ENCODE measurements around the gene BCAM. TPM values are rescaled to one million over a fixed set of nuclear protein-coding genes. Genes with fewer than 3 reads are reported as not detected.
"Not testable (repeated sequence)": the region's sequence is repeated elsewhere in the genome, so short reads cannot be mapped to it uniquely, and the experiment has no call there.

Gene BCAM, protein sequence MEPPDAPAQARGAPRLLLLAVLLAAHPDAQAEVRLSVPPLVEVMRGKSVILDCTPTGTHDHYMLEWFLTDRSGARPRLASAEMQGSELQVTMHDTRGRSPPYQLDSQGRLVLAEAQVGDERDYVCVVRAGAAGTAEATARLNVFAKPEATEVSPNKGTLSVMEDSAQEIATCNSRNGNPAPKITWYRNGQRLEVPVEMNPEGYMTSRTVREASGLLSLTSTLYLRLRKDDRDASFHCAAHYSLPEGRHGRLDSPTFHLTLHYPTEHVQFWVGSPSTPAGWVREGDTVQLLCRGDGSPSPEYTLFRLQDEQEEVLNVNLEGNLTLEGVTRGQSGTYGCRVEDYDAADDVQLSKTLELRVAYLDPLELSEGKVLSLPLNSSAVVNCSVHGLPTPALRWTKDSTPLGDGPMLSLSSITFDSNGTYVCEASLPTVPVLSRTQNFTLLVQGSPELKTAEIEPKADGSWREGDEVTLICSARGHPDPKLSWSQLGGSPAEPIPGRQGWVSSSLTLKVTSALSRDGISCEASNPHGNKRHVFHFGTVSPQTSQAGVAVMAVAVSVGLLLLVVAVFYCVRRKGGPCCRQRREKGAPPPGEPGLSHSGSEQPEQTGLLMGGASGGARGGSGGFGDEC
- 95.1 and 116 TPM in 2 replicates for total RNA-seq (2014; rRNA removed; shearing (Covaris generic))

- H3K4me1 ChIP-seq (replicated peaks) = peaks cover 34% of the 10 kb centered on the region
- peak; percentile 80 to 89 for DNase-seq (ENCODE audit: low read depth in 1 of 2, low spot score in 2 of 2)
- H3K27me3 ChIP-seq (replicated peaks) = no peaks in the 10 kb centered on the region
- peak within 1 kb of the TSS; percentile 82 for H3K27ac ChIP-seq
- peaks cover 32% of the 10 kb centered on the region for H3K36me3 ChIP-seq
- H3K4me3 ChIP-seq = peak within 1 kb of the TSS; percentile 76
- no peaks in the 10 kb centered on the region for H3K9me3 ChIP-seq (replicated peaks)
Observed at GRCh38 chr19:44808463-44809371, at the start of gene BCAM. BCAM (plus strand) TSS chr19:44809103; CDS start chr19:44809125, 22 bp downstream.

DNA sequence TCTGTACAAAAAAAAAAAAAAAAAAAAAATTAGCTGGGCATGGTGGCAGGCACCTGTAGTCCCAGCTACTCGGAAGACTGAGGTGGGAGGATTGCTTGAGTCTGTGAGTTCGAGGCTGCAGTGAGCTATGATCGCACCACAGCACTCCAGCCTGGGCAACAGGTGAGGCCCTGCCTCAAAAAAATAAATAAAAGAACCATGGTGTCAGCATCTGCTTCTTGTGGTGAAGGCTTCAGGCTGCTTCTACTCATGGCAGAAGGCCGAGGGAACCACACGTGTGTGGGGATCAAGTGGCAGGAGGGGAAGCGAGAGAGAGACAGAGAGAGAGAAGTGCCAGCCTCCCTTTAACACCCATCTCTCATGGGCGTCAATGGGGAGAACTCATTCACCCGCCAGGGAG lies 46.9 kb upstream of the BCAM start:
- Histone ChIP-seq H3K27ac (no peak overlapping the region), H3K4me3 (no peak overlapping the region), H3K36me3 (peaks cover 30% of the 10 kb centered on the region), H3K9me3 (replicated peaks) (no peaks in the 10 kb centered on the region), H3K27me3 (replicated peaks) (no peaks in the 10 kb centered on the region), H3K4me1 (replicated peaks) (peaks cover 43% of the 10 kb centered on the region)
- DNase-seq (ENCODE audit: low read depth in 1 of 2, low spot score in 2 of 2) = no peak

DNA sequence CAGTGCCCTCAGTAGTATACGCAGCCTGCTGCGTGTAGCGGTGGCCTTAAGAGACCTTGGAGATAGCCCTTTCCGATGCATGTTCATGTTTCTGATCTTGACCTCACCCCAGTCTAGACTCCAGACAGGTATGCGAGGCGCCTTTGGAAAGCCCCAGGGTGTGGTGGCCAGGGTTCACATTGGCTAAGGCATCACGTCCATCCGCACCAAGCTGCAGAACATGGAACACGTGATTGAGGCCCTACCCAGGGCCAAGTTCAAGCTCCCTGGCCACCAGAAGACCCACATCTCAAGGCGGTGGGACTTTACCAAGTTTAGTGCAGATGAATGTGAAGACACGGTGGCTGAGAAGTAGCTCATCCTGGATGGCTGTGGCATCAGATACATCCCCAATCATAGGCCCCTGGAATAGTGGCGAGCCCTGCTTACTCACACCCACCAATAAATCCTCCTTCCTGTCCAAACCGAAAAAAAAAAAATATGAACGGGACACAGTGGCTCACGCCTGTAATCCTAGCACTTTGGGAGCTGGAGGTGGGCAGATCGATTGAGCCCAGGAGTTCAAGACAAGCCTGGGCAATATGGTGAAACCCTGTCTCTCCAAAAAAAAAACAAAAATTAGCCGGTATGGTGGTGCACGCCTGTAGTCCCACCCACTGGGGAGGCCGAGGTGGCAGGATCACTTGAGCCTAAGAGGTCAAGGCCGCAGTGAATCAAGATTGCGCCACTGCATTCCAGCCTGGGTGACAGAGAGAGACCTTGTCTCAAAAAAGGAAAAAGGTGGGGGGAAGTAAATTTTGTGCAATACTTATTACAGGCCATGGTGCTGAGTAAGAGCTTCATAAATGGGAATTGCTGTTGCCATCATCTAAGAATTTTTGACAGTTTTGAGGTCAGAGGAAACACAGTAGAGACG lies 43.6 kb upstream of the BCAM start:
- Histone ChIP-seq H3K36me3 (peaks cover 5% of the 10 kb centered on the region), H3K27ac (no peak overlapping the region), H3K4me1 (replicated peaks) (peaks cover 26% of the 10 kb centered on the region), H3K9me3 (replicated peaks) (no peaks in the 10 kb centered on the region; the same call in 1 of the 2 replicates), H3K27me3 (replicated peaks) (no peaks in the 10 kb centered on the region), H3K4me3 (no peak overlapping the region)
- DNase-seq (ENCODE audit: low read depth in 1 of 2, low spot score in 2 of 2) = no peak

GRCh38 chr19:44765949-44766335 lies 43.0 kb upstream of the BCAM start:
- H3K9me3 ChIP-seq (replicated peaks) = no peaks in the 10 kb centered on the region; the same call in 1 of the 2 replicates
- H3K4me1 ChIP-seq (replicated peaks) = peaks cover 22% of the 10 kb centered on the region
- H3K27me3 ChIP-seq (replicated peaks) = no peaks in the 10 kb centered on the region
- H3K36me3 ChIP-seq = no peaks in the 10 kb centered on the region; the same call in 1 of the 2 replicates
- DNase-seq (ENCODE audit: low read depth in 1 of 2, low spot score in 2 of 2) = no peak
- H3K4me3 ChIP-seq = no peak overlapping the region
- H3K27ac ChIP-seq = no peak overlapping the region

DNA sequence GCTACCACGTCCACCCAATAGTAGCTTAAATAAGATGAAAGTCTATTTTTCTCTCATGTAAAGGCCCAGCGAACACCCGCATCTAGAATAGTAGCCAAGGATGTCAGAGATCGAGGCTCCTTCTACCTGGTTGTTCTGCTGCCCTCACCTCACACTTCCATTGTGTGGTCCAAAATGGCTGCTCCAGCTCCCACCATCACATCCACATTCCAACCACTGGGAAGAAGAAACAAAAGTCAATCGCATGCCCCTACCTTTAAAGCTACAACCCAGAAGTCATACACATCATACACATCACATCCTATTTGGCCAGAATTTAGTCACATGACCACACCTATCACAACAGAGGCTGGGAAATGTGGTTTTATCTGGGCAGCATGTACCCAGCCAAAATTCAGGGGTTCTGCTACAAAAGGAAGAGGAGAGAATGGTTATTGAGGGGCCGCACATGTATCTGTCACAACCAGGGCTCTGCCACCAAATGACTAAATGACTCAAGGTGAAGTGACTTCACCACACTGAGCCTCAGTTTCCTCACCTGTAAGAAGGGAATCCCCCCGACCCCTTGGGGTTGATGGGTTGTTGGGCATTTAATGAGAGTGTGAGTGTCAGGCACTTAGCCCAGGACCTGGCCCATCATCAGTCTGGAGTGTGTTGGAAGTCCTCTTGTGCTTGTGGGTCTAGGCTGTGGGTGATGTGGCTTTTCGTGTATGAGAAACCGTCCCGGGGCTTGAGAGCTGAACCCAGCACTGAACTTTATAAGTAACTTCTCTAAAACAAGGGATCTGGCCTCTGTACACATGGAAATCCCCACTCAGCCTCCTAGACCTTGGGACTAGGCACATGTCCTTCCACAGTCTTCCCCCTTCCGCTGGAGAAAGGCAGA lies 41.4 kb upstream of the BCAM start:
- DNase-seq (ENCODE audit: low read depth in 1 of 2, low spot score in 2 of 2) = no peak
- Histone ChIP-seq H3K27me3 (replicated peaks) (no peaks in the 10 kb centered on the region), H3K36me3 (no peaks in the 10 kb centered on the region), H3K9me3 (replicated peaks) (no peaks in the 10 kb centered on the region; the same call in 1 of the 2 replicates), H3K4me3 (no peak overlapping the region), H3K4me1 (replicated peaks) (peaks cover 17% of the 10 kb centered on the region), H3K27ac (no peak overlapping the region)

GRCh38 chr19:44770550-44771257 lies 38.2 kb upstream of the BCAM start:
- peaks cover 33% of the 10 kb centered on the region for H3K4me1 ChIP-seq (replicated peaks)
- H3K27me3 ChIP-seq (replicated peaks) = no peaks in the 10 kb centered on the region
- no peak overlapping the region for H3K4me3 ChIP-seq
- H3K36me3 ChIP-seq = no peaks in the 10 kb centered on the region
- H3K9me3 ChIP-seq (replicated peaks) = no peaks in the 10 kb centered on the region; the same call in 1 of the 2 replicates
- H3K27ac ChIP-seq = no peak overlapping the region
- DNase-seq (ENCODE audit: low read depth in 1 of 2, low spot score in 2 of 2) = peak; percentile 83 to 97

DNA sequence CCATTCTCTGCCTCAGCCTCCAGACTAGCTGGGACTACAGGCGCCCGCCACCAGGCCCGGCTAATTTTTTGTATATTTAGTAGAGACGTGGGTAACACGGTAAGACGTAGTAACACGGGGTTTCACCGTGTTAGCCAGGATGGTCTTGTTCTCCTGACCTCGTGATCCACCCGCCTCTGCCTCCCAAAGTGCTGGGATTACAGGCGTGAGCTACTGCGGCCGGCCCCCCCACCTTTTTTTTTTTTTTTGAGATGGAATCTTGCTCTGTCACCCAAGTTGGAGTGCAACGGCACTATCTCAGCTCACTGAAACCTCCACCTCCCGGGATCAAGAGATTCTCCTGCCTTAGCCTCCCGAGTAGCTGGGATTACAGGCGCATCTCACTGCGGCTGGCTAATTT lies 36.8 kb upstream of the BCAM start:
- H3K27me3 ChIP-seq (replicated peaks); DNase-seq (ENCODE audit: low read depth in 1 of 2, low spot score in 2 of 2); H3K9me3 ChIP-seq (replicated peaks); H3K36me3 ChIP-seq; H3K4me3 ChIP-seq; H3K27ac ChIP-seq: not testable (repeated sequence)
- H3K4me1 ChIP-seq (replicated peaks) = peaks cover 43% of the 10 kb centered on the region

DNA sequence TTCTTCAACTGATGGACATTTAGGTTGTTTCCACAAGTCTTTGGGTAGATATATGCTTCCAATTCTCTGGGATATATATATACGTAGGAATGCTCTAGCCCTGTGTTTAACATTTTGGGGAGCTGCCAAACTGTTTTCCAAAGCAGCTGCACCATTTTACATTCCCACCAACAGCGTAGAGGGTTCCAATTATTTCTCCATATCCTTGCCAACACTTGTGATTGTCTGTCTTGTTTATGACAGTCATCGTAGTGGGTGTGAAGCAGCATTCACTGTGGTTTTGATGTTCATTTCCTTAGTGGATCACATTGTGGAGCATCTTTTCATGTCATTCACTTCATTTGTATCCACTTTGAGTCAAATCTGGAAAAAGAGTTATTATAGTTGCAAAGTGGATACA lies 35.9 kb upstream of the BCAM start:
- H3K27me3 ChIP-seq (replicated peaks) = no peaks in the 10 kb centered on the region
- peaks cover 43% of the 10 kb centered on the region for H3K4me1 ChIP-seq (replicated peaks)
- no peaks in the 10 kb centered on the region for H3K36me3 ChIP-seq
- no peak overlapping the region for H3K4me3 ChIP-seq
- DNase-seq (ENCODE audit: low read depth in 1 of 2, low spot score in 2 of 2) = no peak
- H3K27ac ChIP-seq = no peak overlapping the region; the same call in 1 of the 2 replicates
- no peaks in the 10 kb centered on the region; the same call in 1 of the 2 replicates for H3K9me3 ChIP-seq (replicated peaks)

GRCh38 chr19:44775676-44776240 lies 33.1 kb upstream of the BCAM start:
- Histone ChIP-seq H3K36me3 (no peaks in the 10 kb centered on the region), H3K9me3 (replicated peaks) (no peaks in the 10 kb centered on the region), H3K27ac (peak overlapping the region; percentile 75), H3K4me1 (replicated peaks) (peaks cover 43% of the 10 kb centered on the region), H3K27me3 (replicated peaks) (no peaks in the 10 kb centered on the region), H3K4me3 (no peak overlapping the region)
- DNase-seq (ENCODE audit: low read depth in 1 of 2, low spot score in 2 of 2) = peak in 1 of 2 experiments; percentile 51

- H3K4me3 ChIP-seq = no peak overlapping the region
- no peaks in the 10 kb centered on the region for H3K9me3 ChIP-seq (replicated peaks)
- H3K27ac ChIP-seq = peak overlapping the region; percentile 75
- no peaks in the 10 kb centered on the region for H3K36me3 ChIP-seq
- peak in 1 of 2 experiments; percentile 42 for DNase-seq (ENCODE audit: low read depth in 1 of 2, low spot score in 2 of 2)
- H3K4me1 ChIP-seq (replicated peaks) = peaks cover 40% of the 10 kb centered on the region
- no peaks in the 10 kb centered on the region for H3K27me3 ChIP-seq (replicated peaks)
Observed at GRCh38 chr19:44776402-44777096, 32.4 kb upstream of the BCAM start.
